ENCODE measurements around the gene TMEM81.

- no peak for TF ChIP-seq POLR2A (IDR thresholded peaks at IDR 0.05; ENCODE audit: low read depth, low read length)
- TF ChIP-seq POLR2AphosphoS5 (IDR thresholded peaks at IDR 0.05; ENCODE audit: low read depth, low read length): no peak
- TF ChIP-seq PAX5 (IDR thresholded peaks at IDR 0.05; ENCODE audit: insufficient read depth, low read length, severe bottlenecking): no peak
- no peak for TF ChIP-seq SPI1 (IDR thresholded peaks at IDR 0.05; ENCODE audit: low read depth, low read length)
- TF ChIP-seq TAF1 (IDR thresholded peaks at IDR 0.05; ENCODE audit: low read depth, low read length): no peak
- no peak for TF ChIP-seq POU2F2 (IDR thresholded peaks at IDR 0.05; ENCODE audit: low read depth, low read length)
These were observed 13.2 kb downstream of the TMEM81 start for GRCh38 chr1:205071028-205071409.

All from GM12891 (cell line).